ENCODE results near the gene OR52M1.

OR52M1 gene

DNA sequence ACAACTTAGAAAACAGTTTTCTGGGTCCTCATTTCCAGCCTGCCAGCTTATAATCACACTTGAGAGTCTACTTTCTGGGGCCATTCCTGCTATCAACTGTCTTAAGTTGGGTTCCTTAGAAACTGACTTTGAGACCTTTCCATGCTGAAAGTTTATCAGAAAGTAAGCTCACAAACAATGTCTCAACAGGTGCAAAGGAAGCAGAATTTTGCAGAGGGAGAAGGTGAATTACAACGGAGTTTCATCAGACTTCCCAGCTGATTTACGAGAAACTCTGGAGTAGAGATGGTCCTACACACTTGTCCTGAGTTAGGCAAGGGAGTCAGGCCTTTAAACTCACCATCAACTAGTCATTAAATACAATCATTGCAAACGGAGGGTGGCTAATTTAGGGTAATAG lies 31.9 kb downstream of the OR52M1 start:
- no peak for DNase-seq

DNA sequence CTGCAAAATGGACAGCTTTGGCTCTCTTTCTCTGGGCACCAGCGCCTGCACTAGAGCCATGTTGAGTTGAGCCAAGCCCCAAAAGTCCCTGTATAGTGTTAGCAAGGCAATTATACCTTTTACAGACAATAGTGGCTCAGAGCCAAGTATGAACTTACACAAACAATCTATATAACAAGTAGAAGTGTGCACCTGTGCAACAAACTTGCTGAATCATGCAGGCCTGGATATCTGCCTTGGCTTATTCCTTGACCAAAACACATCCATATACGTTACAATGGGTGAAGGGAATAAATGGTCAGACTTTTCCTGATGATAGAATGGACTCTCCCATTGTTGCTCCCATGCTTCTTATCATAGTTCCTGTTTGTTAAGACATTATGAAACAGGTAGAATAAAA lies 32.8 kb downstream of the OR52M1 start:
- no peak for DNase-seq

DNA sequence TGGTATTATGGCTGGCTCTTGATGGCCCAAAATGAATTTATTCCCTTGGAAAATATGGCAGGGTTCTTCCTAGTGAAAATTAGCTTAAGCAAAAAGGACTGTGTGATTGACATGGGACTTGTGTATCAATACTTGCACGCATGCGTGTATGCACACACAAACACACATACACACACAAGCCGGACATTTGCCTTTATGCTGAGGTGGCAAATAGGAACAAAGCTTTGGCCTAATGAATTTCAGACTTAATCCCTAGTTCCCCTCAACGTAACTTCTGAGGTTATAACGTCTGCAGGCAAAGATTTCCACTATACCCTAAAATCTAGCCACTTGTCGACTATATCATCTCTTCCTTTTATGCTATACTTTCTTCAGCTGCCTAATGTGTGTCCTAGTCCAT lies 33.6 kb downstream of the OR52M1 start:
- DNase-seq: no peak

DNA sequence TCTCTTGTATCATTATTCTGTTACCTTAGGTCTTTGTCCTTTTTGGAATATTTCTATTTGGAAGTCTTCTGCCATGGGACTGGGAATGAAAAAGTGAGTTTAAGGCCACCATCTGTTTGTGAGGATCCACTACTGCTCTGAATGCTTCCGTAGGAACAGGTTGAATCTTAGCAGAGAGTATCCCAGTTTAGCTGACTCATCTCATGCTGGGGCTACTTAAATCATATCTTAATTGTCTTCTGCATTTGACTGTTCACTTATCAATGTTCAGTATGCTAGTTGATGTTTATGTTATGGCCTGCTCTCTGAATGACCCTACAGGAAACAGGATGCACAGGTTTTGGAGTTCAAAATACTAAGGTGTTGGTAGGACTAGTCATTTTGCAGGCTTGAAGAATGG lies 35.1 kb downstream of the OR52M1 start:
- DNase-seq: no peak

DNA sequence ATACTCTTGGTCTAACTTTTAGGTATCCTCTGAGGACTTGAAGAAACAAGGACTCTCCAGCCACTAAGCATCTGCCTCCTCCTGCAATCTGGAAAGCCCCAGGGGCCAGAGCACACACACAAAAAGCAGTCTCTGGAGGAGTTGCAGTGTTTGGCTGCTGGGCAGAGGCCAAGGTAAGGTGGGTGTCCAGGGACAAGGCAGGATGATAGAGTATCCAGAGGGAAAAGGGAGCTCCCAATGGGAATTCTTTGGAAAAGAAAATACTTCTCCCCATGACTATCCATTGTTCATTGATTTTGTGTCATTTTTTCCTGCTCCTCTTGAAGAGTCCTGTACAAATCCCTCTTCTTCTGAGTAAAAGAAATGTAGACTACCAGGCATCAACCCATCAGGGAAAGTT lies 36.5 kb downstream of the OR52M1 start, which contains the start of gene OR52I2:
Gene OR52I2 (plus strand): TSS at position 301 of the 400 bp plus-strand sequence.
- DNase-seq: no peak

DNA sequence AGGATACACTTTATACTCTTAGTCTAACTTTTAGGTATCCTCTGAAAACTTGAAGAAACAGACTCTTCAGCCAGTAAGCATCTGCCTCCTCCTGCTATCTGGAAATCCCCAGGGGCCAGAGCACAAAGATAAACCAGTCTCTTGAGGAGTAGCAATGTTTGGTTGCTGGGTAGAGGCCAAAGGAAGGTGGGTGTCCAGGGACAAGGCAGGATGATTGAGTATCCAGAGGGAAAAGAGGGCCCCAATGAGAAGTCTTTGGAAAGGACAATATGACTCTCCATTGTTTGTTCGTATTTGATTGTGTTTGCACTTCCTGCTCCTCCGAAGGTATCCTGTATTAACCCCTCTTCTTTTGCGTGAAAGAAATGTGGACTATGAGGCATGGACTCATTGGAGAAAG lies 44.0 kb downstream of the OR52M1 start:
- no peak for DNase-seq

DNA sequence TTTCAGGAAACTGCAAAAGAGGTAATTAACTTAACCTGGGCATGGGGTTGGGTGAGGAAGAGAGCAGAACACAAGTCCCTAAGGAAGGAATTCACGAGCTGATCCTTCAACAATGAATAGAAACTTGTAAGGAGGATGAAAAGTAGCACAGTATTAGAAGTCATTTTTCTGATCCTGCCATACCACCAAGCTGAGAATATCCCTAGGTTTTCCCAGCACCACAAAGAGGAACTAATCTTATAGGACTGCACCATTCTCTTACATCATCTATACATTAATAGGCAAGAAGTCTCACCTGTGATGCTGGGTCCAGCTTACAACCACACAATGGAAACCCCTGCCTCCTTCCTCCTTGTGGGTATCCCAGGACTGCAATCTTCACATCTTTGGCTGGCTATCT lies 48.7 kb downstream of the OR52M1 start, which contains the start of gene OR52I1:
Gene OR52I1 (plus strand): TSS at position 301 of the 400 bp plus-strand sequence. CDS start 0 bp downstream, at position 301.
- DNase-seq: no peak
